ENCODE data around the gene CKAP2.
"Not testable (repeated sequence)": the region's sequence is repeated elsewhere in the genome, so short reads cannot be mapped to it uniquely, and the experiment has no call there.

The CKAP2 gene, protein sequence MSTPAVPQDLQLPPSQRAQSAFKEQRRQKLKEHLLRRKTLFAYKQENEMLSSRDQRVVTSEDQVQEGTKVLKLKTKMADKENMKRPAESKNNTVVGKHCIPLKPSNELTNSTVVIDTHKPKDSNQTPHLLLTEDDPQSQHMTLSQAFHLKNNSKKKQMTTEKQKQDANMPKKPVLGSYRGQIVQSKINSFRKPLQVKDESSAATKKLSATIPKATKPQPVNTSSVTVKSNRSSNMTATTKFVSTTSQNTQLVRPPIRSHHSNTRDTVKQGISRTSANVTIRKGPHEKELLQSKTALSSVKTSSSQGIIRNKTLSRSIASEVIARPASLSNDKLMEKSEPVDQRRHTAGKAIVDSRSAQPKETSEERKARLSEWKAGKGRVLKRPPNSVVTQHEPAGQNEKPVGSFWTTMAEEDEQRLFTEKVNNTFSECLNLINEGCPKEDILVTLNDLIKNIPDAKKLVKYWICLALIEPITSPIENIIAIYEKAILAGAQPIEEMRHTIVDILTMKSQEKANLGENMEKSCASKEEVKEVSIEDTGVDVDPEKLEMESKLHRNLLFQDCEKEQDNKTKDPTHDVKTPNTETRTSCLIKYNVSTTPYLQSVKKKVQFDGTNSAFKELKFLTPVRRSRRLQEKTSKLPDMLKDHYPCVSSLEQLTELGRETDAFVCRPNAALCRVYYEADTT

DNA sequence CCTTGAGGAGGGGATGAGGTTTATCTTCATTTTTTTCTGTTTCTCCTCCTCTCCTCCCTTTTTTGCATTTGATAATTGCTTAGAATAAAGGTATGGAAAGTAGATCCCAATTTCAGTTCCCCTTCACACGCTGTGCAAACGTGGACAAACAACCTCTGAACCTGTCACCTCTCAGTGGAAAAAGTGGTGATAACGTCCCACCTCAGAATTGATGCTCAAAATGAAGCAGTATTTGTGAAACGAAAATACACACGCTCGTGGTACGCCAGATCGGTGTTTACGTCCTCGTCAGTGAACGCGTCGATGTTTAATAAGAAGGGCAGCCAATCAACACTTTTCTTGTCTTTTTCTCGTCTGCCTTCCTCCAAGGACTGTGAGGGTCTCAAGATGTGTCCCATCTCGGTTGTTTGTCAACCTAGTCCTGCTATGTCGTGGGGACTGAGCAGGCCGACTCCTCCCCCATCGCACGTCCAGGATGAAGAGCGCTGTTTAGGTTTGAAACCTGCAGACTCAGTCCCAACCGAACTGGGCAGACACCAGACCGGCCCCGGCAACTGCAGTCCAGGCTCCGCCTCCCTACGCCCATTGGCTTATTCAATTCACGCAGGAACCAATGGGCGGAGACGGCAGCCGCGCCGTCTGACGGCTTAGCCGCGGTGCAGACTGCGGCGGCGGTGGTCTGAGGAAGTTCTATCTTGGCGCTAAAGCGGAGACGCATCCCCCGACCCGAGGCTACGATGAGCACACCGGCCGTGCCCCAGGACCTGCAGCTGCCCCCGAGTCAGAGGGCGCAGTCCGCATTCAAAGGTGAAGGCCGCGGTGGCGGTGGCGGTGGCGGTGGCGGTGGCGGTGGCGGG is at the start of gene CKAP2:
Gene CKAP2, plus strand, starts transcription at position 659 of the 857 bp plus-strand sequence. Its CDS starts 79 bp downstream, at position 738.
- no peaks in the 10 kb centered on the region for H3K36me3 ChIP-seq (ENCODE audit: control insufficient read depth in 2 of 2, insufficient read depth in 2 of 2, low read length in 2 of 2)
- H3K4me1 ChIP-seq (ENCODE audit: control insufficient read depth, insufficient read depth, low read length): peaks cover 10% of the 10 kb centered on the region
- peak within 1 kb of the TSS; percentile 67 to 86 for H3K9ac ChIP-seq (ENCODE audit: low read length in 2 of 2)
- peak within 1 kb of the TSS; percentile 78 for H3K27ac ChIP-seq (ENCODE audit: low read length)
- no peaks in the 10 kb centered on the region for H3K9me3 ChIP-seq (ENCODE audit: control insufficient read depth in 2 of 2, low read length in 2 of 2)
- H3K4me3 ChIP-seq (ENCODE audit: low read length in 2 of 2): peak within 1 kb of the TSS; percentile 92 to 98
- no peaks in the 10 kb centered on the region for H3K27me3 ChIP-seq (ENCODE audit: control insufficient read depth in 1 of 2, insufficient read depth in 2 of 2, low read length in 2 of 2)

DNA sequence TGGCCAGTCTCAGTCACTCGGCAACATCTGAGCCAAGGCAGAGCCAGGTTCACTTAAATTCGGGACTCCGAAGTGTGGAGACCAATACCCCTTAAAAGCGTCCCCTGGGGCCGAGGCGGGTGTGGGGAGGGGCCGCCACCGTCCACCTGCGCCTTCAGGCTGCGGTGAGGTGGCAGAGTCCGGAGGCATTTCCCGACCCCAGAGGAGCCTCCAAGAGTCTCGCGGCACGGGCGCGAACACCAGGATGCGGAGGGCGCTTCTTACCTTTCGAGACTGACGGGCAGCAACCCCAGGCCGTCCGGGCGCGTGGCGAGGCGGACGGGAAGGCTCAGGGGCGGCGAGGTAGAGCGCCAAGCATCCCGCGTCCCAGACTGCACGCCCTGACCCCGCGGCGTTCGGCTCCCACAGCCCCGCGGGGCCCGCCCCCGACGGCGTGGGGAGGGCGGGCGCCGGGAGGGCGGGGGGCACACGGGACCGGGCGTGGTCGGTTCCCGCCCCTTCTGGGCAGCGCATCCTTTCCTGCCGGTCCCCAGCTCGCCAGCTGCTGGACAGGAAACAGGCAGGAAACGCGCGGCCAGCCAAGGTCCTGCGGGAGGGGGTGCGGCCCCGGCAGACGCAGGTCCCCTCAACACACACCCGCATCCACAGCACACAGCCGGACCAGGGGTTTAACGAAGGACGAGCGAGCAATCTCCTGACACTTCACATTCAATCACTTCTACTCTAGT is 49.3 kb upstream of the CKAP2 start, which contains the start of gene THSD1:
Gene THSD1, minus strand, starts transcription at position 406 of the 728 bp plus-strand sequence. CDS start 3,572 bp downstream, outside the sequence.
- H3K9me3 ChIP-seq (ENCODE audit: control insufficient read depth in 2 of 2, low read length in 2 of 2): no peaks in the 10 kb centered on the region
- peak within 1 kb of the TSS; percentile 36 to 70 for H3K4me3 ChIP-seq (ENCODE audit: low read length in 2 of 2)
- peaks cover 12 to 16% of the 10 kb centered on the region in 2 donors for H3K27me3 ChIP-seq (ENCODE audit: control insufficient read depth in 1 of 2, insufficient read depth in 2 of 2, low read length in 2 of 2)
- no peaks in the 10 kb centered on the region for H3K36me3 ChIP-seq (ENCODE audit: control insufficient read depth in 2 of 2, insufficient read depth in 2 of 2, low read length in 2 of 2)
- no peak within 1 kb of the TSS for H3K27ac ChIP-seq (ENCODE audit: low read length)
- H3K4me1 ChIP-seq (ENCODE audit: control insufficient read depth, insufficient read depth, low read length): peaks cover 15% of the 10 kb centered on the region
- no peak within 1 kb of the TSS for H3K9ac ChIP-seq (ENCODE audit: low read length in 2 of 2)

DNA sequence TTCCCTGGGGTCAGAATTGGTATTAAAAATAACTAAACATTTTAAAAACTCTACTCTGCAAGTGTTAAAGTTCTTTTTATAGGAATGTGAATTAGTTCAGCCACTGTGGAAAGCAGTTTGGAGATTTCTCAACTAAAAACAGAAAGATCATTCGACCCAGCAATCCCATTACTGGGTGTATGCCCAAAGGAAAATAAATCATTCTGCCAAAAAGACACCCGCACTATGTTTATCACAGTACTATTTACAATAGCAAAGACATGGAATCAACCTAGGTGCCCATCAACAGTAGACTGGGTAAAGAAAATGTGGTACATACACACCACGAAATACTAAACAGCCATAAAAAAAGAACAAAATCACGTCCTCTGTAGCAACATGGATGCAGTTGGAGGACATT is 48.6 kb upstream of the CKAP2 start:
- peaks cover 12 to 16% of the 10 kb centered on the region in 2 donors for H3K27me3 ChIP-seq (ENCODE audit: control insufficient read depth in 1 of 2, insufficient read depth in 2 of 2, low read length in 2 of 2)
- H3K9me3 ChIP-seq (ENCODE audit: control insufficient read depth in 2 of 2, low read length in 2 of 2): no peaks in the 10 kb centered on the region
- no peak overlapping the region for H3K9ac ChIP-seq (ENCODE audit: low read length in 2 of 2)
- peaks cover 15% of the 10 kb centered on the region for H3K4me1 ChIP-seq (ENCODE audit: control insufficient read depth, insufficient read depth, low read length)
- no peak overlapping the region for H3K27ac ChIP-seq (ENCODE audit: low read length)
- H3K4me3 ChIP-seq (ENCODE audit: low read length in 2 of 2): peak overlapping the region in 1 of 2 donors; percentile 70
- H3K36me3 ChIP-seq (ENCODE audit: control insufficient read depth in 2 of 2, insufficient read depth in 2 of 2, low read length in 2 of 2): peaks cover 0 to 3% of the 10 kb centered on the region in 2 donors

DNA sequence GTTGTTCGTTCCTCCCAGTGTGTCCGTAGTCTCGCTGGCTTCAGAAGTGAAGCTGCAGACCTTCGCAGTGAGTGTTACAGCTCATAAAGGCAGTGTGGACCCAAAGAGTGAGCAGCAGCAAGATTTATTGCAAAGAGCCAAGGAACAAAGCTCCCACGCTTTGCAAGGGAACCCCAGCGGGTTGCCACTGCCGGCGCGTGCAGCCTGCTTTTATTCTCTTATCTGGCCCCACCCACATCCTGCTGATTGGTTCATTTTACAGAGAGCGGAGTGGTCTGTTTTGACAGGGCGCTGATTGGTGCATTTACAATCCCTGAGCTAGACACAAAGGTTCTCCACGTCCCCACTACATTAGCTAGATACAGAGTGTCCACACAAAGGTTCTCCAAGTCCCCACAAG is 47.8 kb upstream of the CKAP2 start:
- not testable (repeated sequence) for H3K9me3 ChIP-seq (ENCODE audit: control insufficient read depth in 2 of 2, low read length in 2 of 2); H3K4me3 ChIP-seq (ENCODE audit: low read length in 2 of 2); H3K27ac ChIP-seq (ENCODE audit: low read length); H3K36me3 ChIP-seq (ENCODE audit: control insufficient read depth in 2 of 2, insufficient read depth in 2 of 2, low read length in 2 of 2); H3K9ac ChIP-seq (ENCODE audit: low read length in 2 of 2)
- Histone ChIP-seq H3K4me1 (ENCODE audit: control insufficient read depth, insufficient read depth, low read length) (peaks cover 15% of the 10 kb centered on the region), H3K27me3 (ENCODE audit: control insufficient read depth in 1 of 2, insufficient read depth in 2 of 2, low read length in 2 of 2) (peaks cover 12 to 16% of the 10 kb centered on the region in 2 donors)

DNA sequence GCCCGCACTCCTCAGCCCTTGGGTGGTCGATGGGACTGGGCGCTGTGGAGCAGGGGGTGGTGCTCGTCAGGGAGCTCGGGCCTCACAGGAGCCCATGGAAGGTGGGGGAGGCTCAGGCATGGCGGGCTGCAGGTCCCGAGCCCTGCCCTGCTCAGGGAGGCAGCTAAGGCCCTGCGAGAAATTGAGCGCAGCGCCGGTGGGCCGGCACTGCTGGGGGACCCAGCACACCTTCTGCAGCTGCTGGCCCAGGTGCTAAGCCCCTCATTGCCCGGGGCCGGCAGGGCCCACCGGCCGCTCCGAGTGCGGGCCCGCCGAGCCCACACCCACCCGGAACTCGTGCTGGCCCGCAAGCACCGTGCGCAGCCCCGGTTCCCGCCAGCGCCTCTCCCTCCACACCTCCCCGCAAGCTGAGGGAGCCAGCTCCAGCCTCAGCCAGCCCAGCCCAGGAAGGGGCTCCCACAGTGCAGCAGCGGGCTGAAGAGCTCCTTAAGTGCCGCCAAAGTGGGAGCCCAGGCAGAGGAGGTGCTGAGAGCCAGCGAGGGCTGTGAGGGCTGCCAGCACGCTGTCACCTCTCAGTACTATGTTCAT is 47.1 kb upstream of the CKAP2 start:
- Histone ChIP-seq H3K27me3 (ENCODE audit: control insufficient read depth in 1 of 2, insufficient read depth in 2 of 2, low read length in 2 of 2) (peaks cover 12 to 16% of the 10 kb centered on the region in 2 donors), H3K4me1 (ENCODE audit: control insufficient read depth, insufficient read depth, low read length) (peaks cover 15% of the 10 kb centered on the region)
- H3K36me3 ChIP-seq (ENCODE audit: control insufficient read depth in 2 of 2, insufficient read depth in 2 of 2, low read length in 2 of 2); H3K9ac ChIP-seq (ENCODE audit: low read length in 2 of 2); H3K27ac ChIP-seq (ENCODE audit: low read length); H3K9me3 ChIP-seq (ENCODE audit: control insufficient read depth in 2 of 2, low read length in 2 of 2); H3K4me3 ChIP-seq (ENCODE audit: low read length in 2 of 2): not testable (repeated sequence)

DNA sequence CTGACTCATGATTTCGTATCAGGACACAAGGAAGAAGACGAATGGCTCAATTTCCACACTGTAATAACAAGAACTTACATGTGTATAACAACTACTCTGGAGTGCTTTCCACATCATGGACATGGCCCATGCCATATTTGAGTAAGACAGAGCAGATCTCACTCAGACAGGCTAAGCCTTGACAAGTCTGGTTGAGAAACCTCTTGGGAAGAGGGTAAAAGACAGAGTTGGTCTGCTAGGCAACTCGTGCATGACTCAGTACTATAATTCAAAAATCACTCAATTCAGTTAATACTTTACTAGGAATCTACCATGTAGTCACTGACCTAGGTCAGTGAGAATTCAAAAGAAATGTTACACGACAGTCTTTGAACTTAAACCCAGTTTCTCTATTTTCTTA is 43.6 kb upstream of the CKAP2 start:
- H3K36me3 ChIP-seq (ENCODE audit: control insufficient read depth in 2 of 2, insufficient read depth in 2 of 2, low read length in 2 of 2): peaks cover 19 to 21% of the 10 kb centered on the region in 2 donors
- H3K27ac ChIP-seq (ENCODE audit: low read length): no peak overlapping the region
- no peaks in the 10 kb centered on the region for H3K4me1 ChIP-seq (ENCODE audit: control insufficient read depth, insufficient read depth, low read length)
- no peak overlapping the region for H3K4me3 ChIP-seq (ENCODE audit: low read length in 2 of 2)
- no peaks in the 10 kb centered on the region for H3K27me3 ChIP-seq (ENCODE audit: control insufficient read depth in 1 of 2, insufficient read depth in 2 of 2, low read length in 2 of 2)
- no peaks in the 10 kb centered on the region for H3K9me3 ChIP-seq (ENCODE audit: control insufficient read depth in 2 of 2, low read length in 2 of 2)
- no peak overlapping the region for H3K9ac ChIP-seq (ENCODE audit: low read length in 2 of 2)

DNA sequence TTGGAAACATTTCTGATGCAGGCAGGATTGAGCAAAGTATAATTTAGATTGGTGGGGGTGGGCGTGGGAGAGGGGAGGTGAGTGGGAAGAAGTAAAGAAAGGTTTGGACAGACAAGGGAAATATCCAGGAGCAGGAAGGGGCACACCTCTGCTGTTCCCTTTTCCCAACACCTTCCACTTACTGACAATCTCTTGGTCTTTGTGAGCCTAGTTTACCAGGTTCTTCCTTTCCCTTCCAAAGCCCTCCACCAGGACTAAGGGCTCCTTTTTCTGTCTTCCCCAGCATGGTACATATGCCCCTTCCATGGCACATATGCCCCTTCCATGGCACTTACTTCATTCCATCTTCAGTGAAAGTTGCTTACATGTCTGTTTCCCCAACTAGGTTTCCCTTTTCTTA is 43.1 kb upstream of the CKAP2 start:
- Histone ChIP-seq H3K36me3 (ENCODE audit: control insufficient read depth in 2 of 2, insufficient read depth in 2 of 2, low read length in 2 of 2) (peaks cover 19 to 24% of the 10 kb centered on the region in 2 donors), H3K9ac (ENCODE audit: low read length in 2 of 2) (no peak overlapping the region), H3K9me3 (ENCODE audit: control insufficient read depth in 2 of 2, low read length in 2 of 2) (no peaks in the 10 kb centered on the region), H3K27ac (ENCODE audit: low read length) (no peak overlapping the region), H3K4me3 (ENCODE audit: low read length in 2 of 2) (no peak overlapping the region), H3K27me3 (ENCODE audit: control insufficient read depth in 1 of 2, insufficient read depth in 2 of 2, low read length in 2 of 2) (no peaks in the 10 kb centered on the region), H3K4me1 (ENCODE audit: control insufficient read depth, insufficient read depth, low read length) (no peaks in the 10 kb centered on the region)

DNA sequence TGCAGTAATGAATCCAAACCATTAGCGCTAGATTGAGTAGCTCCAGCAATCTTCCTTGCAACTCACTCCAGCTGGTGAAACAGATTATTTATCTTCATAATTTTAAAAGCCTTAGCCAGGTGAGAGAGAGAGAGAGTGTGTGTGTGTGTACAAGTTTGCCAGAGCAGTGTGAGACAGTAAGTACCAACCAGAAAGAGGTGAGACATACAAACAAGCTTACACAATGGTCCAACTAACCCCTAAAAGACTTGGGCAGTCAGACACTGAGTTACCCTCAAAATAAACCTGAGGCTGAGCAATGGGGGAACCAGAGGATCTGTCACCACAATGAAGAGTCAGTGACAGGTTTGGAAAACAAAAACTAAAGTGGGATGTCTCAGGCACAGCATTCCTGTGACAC is 41.2 kb upstream of the CKAP2 start:
- no peaks in the 10 kb centered on the region for H3K9me3 ChIP-seq (ENCODE audit: control insufficient read depth in 2 of 2, low read length in 2 of 2)
- H3K27me3 ChIP-seq (ENCODE audit: control insufficient read depth in 1 of 2, insufficient read depth in 2 of 2, low read length in 2 of 2): no peaks in the 10 kb centered on the region
- peaks cover 19 to 33% of the 10 kb centered on the region in 2 donors for H3K36me3 ChIP-seq (ENCODE audit: control insufficient read depth in 2 of 2, insufficient read depth in 2 of 2, low read length in 2 of 2)
- no peaks in the 10 kb centered on the region for H3K4me1 ChIP-seq (ENCODE audit: control insufficient read depth, insufficient read depth, low read length)
- H3K4me3 ChIP-seq (ENCODE audit: low read length in 2 of 2): no peak overlapping the region
- no peak overlapping the region for H3K9ac ChIP-seq (ENCODE audit: low read length in 2 of 2)
- H3K27ac ChIP-seq (ENCODE audit: low read length): no peak overlapping the region

DNA sequence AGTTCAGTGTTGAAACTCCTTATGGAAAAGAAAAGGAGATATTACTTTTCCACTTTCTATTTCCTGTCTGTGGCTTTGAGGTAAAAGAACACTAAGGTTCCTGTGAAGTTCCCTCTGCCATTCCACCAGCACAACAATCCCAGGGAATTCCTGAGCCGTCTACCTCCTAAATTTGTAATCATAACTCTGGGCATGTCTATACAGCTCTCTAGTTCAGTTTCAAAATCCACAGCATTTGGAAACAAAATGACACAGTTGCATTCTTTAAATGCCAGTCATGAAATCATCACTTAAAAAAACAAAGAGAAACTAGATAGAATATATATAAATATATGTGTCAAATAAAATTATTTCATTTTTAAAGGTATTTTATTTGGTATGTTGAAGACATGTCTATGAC is 40.3 kb upstream of the CKAP2 start:
- H3K27me3 ChIP-seq (ENCODE audit: control insufficient read depth in 1 of 2, insufficient read depth in 2 of 2, low read length in 2 of 2): no peaks in the 10 kb centered on the region
- no peak overlapping the region for H3K9ac ChIP-seq (ENCODE audit: low read length in 2 of 2)
- H3K27ac ChIP-seq (ENCODE audit: low read length): no peak overlapping the region
- H3K9me3 ChIP-seq (ENCODE audit: control insufficient read depth in 2 of 2, low read length in 2 of 2): no peaks in the 10 kb centered on the region
- peaks cover 19 to 37% of the 10 kb centered on the region in 2 donors for H3K36me3 ChIP-seq (ENCODE audit: control insufficient read depth in 2 of 2, insufficient read depth in 2 of 2, low read length in 2 of 2)
- no peak overlapping the region for H3K4me3 ChIP-seq (ENCODE audit: low read length in 2 of 2)
- no peaks in the 10 kb centered on the region for H3K4me1 ChIP-seq (ENCODE audit: control insufficient read depth, insufficient read depth, low read length)
